Activated CD8-positive, alpha-beta memory T cell treated with anti-CD3 and anti-CD28 coated beads for 4 hours (primary cell): ENCODE results near the gene PIP5KL1.
"Not testable (repeated sequence)": the region's sequence is repeated elsewhere in the genome, so short reads cannot be mapped to it uniquely, and the experiment has no call there.

Source experiments
- DNase-seq, 2 donors: peaks; one replicate each; pipeline ENCODE4 v3.0.0-alpha.2; 2020; ENCODE audit warnings: low read depth in 2 of 2

PIP5KL1 gene

DNA sequence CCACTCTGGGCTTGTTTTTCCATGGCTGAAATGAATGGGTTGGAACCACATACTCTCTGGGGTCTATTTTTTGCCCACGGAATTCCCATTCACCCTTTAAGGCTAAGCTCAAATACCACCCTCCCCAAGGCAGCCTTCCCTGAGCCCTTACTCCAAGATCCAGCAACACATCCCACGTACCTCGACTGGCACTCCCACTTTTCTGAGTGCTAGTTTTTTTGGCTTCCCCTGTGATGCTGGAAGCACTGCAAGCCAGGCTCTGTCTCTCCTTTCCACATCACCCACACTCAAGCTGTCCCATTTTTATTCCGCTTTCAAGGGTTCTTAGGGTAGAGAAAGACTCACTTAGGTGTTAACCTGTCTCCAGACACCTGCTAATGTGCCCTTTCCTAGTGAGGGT, 37.2 kb downstream of the PIP5KL1 start:
- DNase-seq = no peak

DNA sequence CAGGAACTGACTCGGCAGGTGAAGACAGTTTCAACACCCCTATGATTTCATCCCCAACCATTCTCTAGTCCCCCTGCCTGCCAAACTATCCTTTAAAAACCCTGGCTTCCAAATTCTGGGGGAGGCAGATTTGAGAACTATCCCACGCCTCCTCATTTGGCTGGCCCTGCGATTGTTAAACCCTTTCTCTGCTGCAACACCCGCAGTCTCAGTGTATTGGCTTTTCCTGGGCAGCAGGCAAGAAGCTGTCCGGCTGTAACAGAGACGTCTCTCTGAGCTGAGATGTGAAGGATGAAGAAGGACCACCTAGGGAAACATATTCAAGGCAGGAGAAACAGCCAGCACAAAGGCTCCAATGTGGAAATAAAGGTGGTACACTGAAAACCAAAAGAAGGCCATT, 37.7 kb downstream of the PIP5KL1 start:
- no peak for DNase-seq

DNA sequence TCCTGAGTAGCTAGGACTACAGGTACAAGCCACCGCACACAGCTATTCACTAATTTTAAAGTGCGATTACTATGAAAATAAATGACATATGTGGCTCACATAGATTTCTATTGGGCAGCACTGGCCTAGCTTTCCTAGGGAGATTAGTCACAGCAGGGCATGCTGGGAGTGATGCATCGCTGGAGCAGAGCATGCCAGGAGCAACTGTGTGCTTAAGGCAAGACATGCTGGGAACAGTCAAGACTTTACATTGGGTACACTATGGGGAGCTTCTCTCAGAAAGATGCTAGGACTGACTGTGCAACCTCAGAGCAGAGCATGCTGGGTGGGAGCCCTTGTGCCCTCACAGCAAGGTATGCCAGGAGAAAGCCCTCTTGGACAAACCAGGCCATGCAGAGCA, 40.5 kb downstream of the PIP5KL1 start:
- DNase-seq = no peak

DNA sequence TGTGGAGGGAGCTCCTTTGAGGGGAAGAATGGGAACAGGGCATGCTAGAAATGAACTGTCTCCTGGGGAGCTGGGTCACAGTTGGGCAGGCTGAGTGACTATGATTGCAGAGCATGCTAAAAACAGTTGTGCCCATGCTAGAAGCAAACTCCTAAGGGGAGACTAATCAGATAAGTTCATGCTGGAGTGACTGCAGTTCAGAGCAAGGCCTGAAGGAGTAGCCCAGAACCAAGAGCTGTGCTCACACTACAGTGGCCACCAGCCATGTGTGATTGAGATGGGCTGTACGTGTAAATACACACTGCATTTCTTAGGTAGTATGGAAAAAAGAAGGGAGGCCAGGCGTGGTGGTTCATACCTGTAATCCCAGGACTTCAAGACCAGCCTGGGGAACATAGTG, 42.8 kb downstream of the PIP5KL1 start:
- no peak for DNase-seq

DNA sequence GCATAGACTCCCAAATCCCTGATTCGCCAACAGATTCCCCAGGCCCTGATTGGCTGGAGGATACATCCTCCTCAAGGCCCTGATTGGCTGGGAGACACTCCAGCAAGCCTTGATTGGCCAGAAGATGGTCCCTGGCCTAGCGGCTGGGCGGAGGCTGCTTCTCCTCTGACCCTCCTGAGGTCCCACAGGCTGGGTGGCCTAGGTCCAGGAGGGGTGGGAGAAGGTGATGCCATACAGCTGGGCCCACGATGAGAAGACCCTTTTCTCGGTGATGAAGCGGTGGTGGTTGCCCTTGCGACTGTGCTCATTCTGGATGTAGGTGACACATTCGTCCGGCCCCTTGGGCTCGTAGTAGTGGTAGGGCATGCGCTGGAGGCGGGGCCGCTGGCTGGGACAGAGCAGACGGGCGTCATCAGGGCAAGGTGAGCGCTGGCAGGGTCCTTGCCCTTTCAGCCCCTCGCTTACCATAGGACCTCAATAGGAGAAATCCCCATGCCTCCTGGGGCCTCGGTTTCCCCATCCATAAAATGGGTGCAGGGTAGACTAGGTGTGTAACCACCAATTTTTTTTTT, 44.1 kb downstream of the PIP5KL1 start:
- DNase-seq = no peak

DNA sequence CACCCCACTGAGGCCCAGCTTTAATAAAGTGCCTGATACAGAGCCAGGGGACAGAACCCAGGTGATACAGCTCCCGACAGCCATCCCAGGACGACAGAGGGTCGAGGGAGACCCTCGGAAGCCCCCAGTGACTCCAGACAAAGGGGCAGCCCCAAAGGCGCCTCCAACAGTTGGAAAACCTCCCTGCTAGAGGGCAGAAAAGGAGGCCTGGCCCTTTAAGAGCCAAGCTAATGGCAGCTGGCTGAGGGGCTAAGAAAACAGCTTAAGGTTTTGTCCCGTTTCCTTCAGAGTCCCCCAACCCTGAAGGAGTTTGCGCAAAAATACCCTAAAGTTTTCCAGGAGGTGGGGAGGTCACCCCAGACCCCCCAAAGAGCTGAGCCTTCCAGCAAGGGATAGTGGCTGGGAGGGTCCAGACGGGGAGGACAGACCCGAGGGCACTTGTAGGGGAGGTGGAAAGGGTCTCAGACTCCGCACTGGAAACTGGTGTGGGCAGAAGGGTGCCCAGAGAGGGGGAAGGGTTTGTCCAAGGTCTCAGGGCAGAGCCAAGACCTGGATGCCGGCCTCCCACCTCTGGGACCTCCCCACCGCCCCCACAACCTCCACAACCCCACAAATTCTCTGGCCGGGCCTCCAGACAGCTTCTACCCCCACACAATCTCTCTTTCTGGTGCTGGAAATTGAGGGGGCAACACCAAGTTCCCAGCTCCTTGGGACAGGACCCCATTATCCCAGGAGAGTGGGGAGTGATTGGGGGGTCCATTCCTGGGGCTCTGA, 44.9 kb downstream of the PIP5KL1 start:
- DNase-seq = no peak

DNA sequence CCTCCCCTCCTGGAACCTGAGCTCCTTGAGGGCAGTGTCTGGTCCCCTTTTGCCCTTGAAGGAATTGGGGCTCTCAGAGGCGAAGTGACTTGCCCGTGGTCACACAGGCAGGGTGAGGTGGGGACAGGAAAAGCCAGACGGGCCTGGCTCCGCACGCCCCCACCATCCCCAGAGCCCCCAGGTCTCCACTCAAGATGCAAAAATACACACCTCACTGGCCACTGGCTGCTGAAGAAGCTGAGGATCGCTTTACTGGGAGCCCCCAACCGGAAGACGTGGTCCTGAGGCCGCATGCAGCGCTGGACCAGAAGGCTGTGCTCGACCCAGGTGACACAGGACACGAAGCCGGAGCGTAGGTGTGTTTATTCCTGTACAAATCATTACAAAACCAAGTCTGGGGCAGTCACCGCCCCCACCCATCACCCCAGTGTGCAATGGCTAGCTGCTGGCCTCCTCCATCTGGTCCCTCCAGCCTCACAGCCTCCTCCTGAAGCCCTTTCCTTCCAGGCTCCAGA, 45.5 kb downstream of the PIP5KL1 start:
- DNase-seq = no peak

DNA sequence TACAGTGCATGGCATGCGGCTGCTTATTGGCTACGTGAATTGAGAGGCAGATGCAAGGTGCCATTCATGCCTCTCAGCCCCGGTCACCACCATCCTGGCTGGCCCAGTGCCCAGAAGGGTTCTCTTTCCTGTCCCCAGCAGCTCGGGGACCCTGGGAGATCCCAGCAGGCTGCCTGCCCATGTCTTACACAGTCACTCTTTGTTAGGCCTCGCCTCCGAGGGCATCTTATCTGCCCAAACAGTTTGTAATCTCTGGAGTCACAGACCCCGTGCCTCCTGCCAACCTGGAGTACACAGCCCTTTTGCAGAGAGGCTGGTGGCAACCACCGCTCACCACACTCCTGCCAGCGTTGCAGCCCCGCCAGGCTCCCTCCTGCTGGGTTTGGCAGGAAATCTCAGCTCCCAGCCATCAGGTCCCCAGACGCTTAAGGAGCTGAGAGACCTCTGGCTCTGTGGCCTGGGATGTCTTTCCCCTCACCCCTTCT, 46.1 kb downstream of the PIP5KL1 start:
- DNase-seq = no peak

DNA sequence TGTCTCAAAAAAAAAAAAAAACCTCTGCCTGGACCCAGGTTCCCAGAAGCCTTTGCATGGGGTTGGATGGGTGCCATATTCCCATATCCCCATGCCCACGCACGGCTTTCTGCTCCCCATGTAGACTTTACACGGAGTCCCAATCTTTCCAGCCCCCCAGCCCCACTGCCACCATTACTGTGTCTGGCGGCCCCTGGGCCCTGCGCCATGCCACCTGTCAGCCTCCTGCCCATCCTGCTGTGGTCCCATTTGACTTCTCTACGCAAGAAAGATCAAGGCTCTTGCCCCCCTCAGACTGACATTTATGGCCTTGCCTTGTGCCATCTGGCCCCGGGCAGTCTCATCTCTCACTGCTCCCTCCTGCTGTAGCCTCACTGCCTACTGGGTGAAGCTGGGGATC, 46.6 kb downstream of the PIP5KL1 start:
- no peak for DNase-seq

DNA sequence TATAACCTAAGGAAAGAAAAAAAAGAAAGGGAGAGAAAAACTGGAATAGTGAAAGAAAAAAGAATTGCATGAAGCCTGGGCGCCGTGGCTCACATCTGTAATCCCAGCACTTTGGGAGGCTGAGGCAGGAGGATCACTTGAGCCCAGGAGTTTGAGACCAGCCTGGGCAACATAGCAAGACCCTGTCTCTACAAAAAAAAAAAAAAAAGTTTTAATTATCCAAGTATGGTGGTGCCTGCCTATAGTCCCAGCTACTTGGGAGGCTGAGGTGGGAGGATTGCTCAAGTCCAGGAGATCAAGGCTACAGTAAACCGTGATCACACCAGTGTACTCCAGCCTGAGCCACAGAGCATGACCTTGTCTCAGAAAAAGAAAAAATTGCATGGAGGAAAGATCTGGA, 48.9 kb downstream of the PIP5KL1 start:
- not testable (repeated sequence) for DNase-seq

DNA sequence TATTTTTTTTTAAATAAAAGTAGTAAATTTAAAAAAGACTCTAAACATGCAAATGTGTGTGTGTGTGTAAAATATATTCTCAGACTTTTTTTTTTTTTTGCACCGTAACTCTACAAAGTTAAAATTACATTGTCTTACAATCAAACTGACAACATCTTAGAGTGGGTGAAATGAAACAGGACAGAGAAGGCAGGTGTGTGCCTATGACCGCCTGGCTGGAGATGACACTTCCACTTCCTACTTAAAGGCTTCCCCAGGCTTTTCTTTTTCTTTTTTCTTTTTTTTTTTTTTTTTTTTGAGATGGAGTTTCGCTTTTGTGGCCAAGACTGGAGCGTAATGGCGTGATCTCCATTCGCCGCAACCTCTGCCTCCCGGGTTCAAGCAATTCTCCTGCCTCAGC, 50.4 kb downstream of the PIP5KL1 start:
- no peak for DNase-seq

DNA sequence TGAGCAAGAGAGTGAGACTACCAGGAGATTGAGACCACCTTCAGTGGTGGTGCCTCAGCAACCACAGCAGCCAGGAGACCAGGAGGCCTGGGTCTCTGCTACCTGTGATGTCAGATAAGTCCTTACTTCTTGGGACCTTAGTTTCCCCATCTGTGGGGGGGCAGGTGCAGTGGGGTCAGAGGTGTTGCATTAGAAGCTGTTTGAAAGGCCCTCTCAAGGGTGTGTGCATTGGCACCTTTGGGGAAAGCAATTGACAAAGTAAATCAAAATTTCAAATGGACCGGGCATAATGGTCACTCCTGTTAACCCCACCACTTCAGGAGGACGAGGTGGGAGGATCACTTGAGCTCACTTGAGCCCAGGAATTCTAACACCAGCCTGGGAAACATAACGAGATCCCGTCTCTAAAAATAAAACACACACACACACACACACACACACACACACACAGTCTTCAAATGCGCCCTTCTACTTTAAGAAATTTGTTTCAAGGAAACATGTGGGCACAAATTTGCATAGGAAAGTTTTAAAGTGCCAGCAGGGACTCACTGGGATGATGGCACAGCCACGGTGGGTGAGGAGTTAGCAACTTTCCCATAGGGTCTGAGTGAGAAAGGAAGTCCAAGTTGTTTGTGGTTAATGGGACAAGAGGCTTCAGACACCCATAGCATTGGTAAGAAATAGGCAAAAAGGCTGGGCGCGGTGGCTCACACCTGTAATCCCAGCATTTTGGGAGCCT, 51.8 kb downstream of the PIP5KL1 start:
- DNase-seq = no peak

DNA sequence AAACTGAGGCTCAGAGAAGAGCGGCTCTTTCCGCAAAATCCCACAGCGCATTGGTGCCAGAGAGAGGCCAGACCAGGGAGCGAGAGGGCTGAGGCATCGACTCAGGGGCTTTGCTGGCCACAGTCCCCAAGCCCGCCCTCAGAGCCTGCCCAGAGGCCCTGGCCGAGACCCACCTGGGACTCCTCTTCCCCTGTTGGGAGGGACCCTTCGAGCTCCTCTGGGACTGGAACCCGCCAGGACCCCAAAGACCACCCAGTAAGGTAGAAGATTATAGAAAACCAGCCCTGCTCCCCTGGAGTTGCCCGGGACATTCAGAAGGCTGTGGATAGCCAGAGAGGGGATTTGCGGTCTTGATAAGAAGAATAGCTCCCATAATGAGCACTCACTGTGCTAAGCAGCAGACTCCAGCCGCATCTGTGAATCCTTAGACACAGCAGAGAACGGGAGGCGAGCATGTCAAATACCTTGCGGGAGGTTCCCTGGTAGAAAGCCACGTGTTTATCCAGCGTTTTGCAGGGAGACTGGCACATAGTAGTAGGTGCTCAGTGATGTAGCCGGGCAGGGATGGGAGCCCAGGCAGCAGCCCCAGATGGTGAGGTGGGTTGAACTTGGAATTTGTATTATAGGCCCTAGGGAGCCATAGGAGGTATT, 52.5 kb downstream of the PIP5KL1 start:
- DNase-seq = no peak

DNA sequence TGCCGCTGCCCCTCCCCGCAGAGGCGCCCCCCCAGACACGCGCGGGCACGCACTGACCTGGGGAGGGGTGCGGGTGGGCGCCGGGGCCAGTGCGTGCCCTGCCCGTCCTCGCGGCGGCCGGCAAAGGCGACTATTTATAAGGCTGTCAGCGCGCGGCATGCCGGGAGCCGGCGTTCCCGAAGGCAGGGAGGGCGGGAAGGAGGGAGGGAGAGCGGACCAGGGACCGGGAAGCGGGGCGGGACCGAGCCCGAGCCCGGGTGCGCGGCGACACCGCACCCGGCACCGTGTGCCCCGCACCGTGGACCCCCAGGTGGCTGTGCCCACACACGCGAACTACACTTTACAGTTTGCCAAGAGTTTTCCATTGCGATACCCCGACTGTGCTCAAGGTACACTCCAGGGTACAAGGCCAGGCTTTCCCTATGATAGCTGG, 53.0 kb downstream of the PIP5KL1 start, which contains the start of gene AK1:
Gene AK1, minus strand, starts transcription at position 110 of the 433 bp plus-strand sequence. CDS start 3,058 bp downstream, outside the sequence.
- DNase-seq = no peak

DNA sequence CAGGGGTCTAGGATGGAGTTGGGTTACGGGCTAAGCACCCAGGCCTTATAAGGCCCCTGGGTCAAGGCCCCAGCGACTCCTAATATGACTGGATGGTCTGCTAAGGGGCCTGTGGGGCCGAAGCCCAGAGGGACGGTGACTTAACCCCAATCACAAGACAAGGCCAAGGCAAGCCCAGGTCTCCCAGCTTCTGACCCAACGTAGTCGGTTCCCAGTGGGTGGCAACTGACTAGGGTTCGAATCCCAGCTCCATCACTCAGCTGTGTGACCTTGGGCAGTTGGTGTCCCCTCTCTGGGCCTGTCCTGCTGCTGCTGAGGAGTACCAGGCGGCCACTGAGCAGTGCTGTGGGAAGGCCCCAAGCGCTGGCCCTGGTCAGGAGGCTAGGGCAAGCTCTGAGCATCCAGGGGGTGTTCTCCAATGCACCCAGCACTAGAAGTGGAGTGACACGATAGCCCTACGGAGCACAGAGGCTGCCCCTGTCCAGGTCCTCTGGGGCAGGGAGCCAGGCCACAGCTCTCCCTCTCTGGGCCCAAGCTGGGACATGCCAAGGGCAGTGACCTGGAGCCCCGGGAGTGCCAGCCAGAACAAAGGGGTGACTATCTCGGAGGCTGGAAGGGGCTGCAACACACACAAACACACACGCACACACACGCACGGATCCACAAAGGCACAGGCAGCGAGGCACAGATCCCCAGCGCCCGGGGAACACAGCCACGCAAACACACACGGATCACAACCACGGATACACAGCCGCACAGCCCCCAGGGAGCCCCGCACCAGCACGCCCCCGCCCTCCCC, 53.6 kb downstream of the PIP5KL1 start:
- DNase-seq = no peak

DNA sequence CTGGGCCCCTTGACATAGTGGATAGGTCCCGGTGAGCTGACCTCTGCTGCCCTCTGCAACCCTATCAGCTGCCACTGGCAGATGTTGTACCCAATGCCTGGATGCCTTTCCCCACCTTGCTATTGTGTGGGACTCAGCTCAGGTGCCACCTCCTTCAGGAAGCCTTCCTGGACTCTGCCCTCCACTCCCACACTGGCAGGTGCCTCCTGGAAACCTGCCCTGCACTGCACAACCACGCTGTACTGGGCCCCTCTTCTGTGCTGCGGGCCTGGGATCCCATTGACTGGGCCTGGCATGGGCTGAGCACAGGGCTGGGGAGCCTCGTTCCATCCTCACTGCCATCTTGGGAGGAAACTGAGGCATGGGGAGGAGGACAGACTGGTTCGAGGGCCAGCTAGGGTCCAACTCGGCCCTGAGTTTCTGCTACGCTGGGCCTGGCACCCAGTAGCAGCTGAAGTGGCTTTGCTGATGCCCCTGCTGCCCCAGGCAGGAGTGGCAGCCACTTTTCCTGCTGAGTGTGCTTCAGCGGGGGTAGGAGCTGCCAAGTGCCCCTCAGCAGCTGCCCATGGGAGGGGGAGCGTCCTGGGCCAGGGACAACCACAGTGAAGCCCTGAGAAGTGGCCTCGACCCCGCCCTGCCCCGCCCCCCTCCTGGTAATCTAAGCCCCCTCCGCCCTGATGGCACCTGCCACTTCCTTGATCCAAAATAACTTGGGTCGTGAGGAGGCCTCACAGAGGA, 54.4 kb downstream of the PIP5KL1 start:
- no peak for DNase-seq

DNA sequence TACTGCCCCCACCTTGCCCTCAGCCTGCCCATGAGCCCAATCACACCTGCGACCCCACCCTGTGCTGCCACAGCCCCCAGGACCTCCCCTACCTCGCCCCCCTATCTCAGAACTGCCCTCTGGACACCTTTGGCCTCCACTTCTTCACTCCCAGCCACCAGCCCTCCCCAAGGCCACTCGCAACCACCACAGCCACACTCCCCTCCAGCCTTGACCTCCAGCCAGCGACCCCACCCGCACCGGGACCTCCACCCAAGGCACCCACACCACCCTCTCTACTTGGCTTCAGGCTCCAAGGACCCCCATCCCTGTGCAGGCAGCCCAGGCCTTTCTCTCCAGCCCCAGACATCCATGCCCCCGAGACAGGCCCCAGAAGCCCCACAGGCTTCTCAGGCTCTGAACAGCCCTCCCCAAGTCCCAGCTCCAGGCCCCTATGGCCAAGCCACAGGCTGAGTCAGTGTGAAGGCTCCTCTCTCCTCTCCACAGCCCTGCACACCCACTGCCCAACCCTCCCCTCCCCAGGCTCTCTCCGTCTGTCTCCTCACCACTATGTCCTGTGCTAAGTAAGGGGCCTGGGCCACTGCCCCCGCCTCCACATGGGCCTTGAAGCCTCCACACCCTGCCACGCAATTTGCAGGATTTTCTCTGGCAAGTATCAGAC, 55.1 kb downstream of the PIP5KL1 start:
- DNase-seq = no peak

DNA sequence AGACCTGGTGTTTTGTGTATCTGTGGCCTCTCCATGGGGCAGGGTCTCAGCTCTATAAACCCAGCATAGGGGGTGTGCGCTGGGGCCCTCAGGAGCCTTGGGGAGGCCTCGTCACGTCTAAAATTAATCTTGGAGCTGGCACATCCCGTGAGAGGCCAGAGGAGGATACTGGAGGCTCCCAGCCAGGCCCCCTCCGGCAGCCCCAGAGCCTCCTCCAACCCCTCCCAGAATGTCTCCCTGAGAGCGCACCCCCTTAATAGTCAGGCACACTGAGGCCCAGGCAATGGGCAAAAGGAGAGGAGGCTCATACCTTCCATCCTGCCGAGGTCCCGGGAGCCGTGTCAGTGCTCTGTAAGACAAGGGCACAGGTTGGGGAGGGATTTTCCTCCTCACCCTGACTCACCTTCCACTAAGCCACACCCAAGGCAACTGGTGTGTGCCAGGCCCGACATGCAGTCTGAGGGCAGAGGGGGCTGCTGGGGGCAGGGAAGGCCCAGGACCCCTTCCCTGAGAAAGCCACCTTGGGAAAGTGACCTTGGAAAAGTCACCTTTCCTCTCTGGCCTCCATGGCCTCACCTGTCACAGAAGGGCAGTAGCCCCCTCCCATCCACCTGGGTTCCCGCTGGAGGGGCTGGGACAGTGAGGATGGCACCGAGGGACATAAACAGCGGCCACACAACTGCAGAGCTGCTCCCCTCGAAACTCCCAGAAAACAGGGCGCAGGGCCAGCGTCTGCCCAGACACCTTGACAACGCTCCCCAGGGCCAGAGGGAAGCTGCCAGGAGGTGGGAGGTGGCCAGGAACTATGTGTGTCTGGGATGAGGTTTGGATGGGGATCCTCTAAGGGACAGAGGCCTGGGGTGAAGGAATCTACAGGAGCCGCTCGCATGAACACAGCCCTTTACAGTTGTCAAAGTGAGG, 56.0 kb downstream of the PIP5KL1 start:
- DNase-seq = no peak

DNA sequence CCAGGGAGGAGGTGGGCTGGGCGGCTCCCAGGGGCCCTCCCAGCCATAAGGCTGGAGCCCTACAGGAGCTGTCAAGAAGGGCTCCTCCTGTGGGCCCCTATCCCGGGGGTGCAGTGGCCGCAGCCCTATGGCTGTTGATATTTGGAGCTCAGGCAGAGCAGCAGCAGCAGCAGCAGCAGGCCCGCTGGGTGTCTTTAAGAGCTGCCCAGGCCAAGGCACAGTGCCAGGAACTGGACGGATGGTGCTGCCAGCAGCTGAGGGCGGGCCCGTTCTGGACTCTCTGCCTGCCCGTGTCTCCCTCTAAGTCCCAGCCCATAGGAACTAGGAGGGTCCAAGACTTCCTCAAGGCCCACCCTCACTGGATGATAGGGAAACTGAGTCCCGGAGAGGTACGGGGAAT, 56.7 kb downstream of the PIP5KL1 start:
- no peak for DNase-seq
